MCF 10A (cell line): ENCODE data around the gene ANKFY1. TPM values are rescaled to one million over a fixed set of nuclear protein-coding genes. Genes with fewer than 3 reads are reported as not detected.

Source experiments
- BruUV-seq: library from RNA; stranded (reverse); fragments of 400-500 nt; replicated peaks from 2 replicates; lab custom pipeline; 2021; lab: Mats Ljungman, UMichigan
- CTCF ChIA-PET: fragments of 300-600 bp; sonication (Branson Sonifier 250); formaldehyde crosslinking; extraction: SDS; loops from one replicate; lab custom pipeline; 2021; ENCODE audit warnings: antibody characterized with exemption, inconsistent platforms; lab: Yijun Ruan, JAX
- POLR2A ChIA-PET: fragments of 300-600, 350-650 bp; sonication (Branson Sonifier 250); formaldehyde crosslinking; extraction: SDS; loops from one replicate; lab custom pipeline; 2020; ENCODE audit warnings: antibody characterized with exemption, inconsistent platforms; lab: Yijun Ruan, JAX
- DNase-seq: peaks from one replicate; pipeline ENCODE4 v3.0.0-alpha.2; 2018; ENCODE audit not compliant: unreplicated experiment
- H3K27ac Mint-ChIP-seq: one replicate; pipeline ENCODE4 v1.8.0; 2022; ENCODE audit warnings: mild to moderate bottlenecking, low read depth, mixed read lengths; ENCODE audit not compliant: unreplicated experiment
- H3K27me3 Mint-ChIP-seq: one replicate; pipeline ENCODE4 v1.8.0; 2022; ENCODE audit warnings: mixed read lengths; ENCODE audit not compliant: insufficient read depth, unreplicated experiment
- H3K36me3 Mint-ChIP-seq: one replicate; pipeline ENCODE4 v1.8.0; 2022; ENCODE audit warnings: mild to moderate bottlenecking, moderate library complexity, mixed read lengths; ENCODE audit not compliant: insufficient read depth, unreplicated experiment
- H3K4me1 Mint-ChIP-seq: one replicate; pipeline ENCODE4 v1.8.0; 2022; ENCODE audit warnings: mixed read lengths; ENCODE audit not compliant: insufficient read depth, unreplicated experiment
- H3K4me3 Mint-ChIP-seq: one replicate; pipeline ENCODE4 v1.8.0; 2022; ENCODE audit warnings: mild to moderate bottlenecking, moderate library complexity, mixed read lengths; ENCODE audit not compliant: unreplicated experiment
- H3K9me3 Mint-ChIP-seq: one replicate; pipeline ENCODE4 v1.8.0; 2022; ENCODE audit warnings: mixed read lengths; ENCODE audit not compliant: unreplicated experiment
- CTCF ChIP-seq: fragments of 200-600 bp; IDR thresholded peaks from one replicate; pipeline ENCODE4 v1.8.0; 2022; ENCODE audit warnings: antibody characterized with exemption, mild to moderate bottlenecking; ENCODE audit not compliant: unreplicated experiment
- intact Hi-C: fragments of 100-400 bp; cut with micrococcal nuclease; formaldehyde crosslinking; loops from 2 replicates; pipeline ENCODE4 v1.14.1; 2022
- total RNA-seq: library from RNA; stranded (reverse); gene quantifications from 2 replicates; pipeline ENCODE4 v1.2.3, GENCODE V29; 2022

Gene ANKFY1
- total RNA-seq, 1 experiment from 2014 or later = 34.9 TPM

GRCh38 chr17:4233668-4234258 is 30.0 kb downstream of the ANKFY1 start:
- H3K27me3 Mint-ChIP-seq = no peaks in the 10 kb centered on the region
- no TSS peak for BruUV-seq
- no peak for DNase-seq
- no peak for TF ChIP-seq CTCF
- H3K9me3 Mint-ChIP-seq = no peaks in the 10 kb centered on the region
- POLR2A ChIA-PET = interaction anchor here (1.2 to 2.9 kb wide), 5 partner anchors 10 to 133 kb away, joined by 3 to 19 read pairs (median 7); partner anchors contain the start of genes ANKFY1 and UBE2G1
- CTCF ChIA-PET = interaction anchor here (1.2 to 1.7 kb wide), 2 partner anchors 14 to 18 kb away, joined by 6 to 7 read pairs; no protein-coding TSS in a partner anchor
- H3K27ac Mint-ChIP-seq = peak overlapping the region; percentile 58
- H3K36me3 Mint-ChIP-seq = peaks cover 51% of the 10 kb centered on the region
- no peak overlapping the region for H3K4me3 Mint-ChIP-seq
- intact Hi-C loops = no loop called here
- H3K4me1 Mint-ChIP-seq = peaks cover 32% of the 10 kb centered on the region

GRCh38 chr17:4232168-4232813 is 31.5 kb downstream of the ANKFY1 start:
- H3K36me3 Mint-ChIP-seq = peaks cover 50% of the 10 kb centered on the region
- POLR2A ChIA-PET = interaction anchor here (0.6 to 2.9 kb wide), 9 partner anchors 8 to 132 kb away, joined by 3 to 19 read pairs (median 4); partner anchors contain the start of gene ANKFY1
- H3K4me3 Mint-ChIP-seq = no peak overlapping the region
- no peak for TF ChIP-seq CTCF
- CTCF ChIA-PET = interaction anchor here (0.6 to 1.0 kb wide), 3 partner anchors 10 to 17 kb away, joined by 4 to 6 read pairs (median 4); no protein-coding TSS in a partner anchor
- peaks cover 32% of the 10 kb centered on the region for H3K4me1 Mint-ChIP-seq
- peak; percentile 47 for DNase-seq
- H3K27me3 Mint-ChIP-seq = no peaks in the 10 kb centered on the region
- H3K9me3 Mint-ChIP-seq = no peaks in the 10 kb centered on the region
- intact Hi-C loops = no loop called here
- peak overlapping the region; percentile 78 for H3K27ac Mint-ChIP-seq
- BruUV-seq = no TSS peak

DNA sequence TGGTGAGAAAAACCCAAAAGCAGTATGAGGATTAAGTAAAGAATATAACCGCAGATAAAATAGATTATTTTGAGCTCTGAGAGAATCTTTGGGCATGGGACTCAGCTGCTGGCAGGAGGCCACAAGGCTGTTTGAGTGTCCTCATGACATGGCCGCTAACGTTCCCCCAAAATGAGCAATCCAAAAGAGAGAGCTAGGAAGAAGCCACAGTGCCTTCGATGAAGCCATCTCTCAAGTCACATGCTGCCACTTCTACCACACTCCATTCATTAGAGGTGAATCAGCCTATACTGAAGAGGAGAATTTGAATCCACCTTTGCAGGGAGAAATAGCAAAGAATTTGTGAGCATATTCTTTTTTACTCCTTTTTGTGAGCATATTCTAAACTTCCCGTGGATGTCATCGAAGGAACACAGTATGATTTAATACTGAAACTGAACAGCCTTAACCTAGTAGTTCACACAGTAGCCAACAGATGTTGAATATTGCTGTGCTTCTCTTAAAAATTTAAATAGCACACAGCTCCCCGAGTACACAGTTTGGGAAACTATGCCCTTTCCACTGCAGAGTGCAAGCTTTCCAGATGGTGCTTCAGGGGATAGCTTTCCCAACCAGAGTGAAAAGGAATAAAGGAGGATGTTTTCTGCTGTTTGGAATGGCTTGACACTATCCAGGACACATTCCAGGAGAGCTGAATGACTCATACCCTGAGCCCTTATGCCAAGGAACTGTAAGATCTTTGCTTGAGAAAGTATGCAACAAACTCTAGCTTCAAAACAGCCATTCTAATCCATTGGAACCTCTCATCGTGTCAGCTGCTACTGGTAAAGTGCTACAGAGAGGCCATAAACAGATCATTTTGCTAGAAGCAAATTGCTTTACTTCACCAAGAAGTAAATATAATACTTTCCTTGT is 33.9 kb downstream of the ANKFY1 start:
- CTCF ChIA-PET = interaction anchor here (0.6 to 1.9 kb wide), 12 partner anchors 10 to 75 kb away, joined by 3 to 10 read pairs (median 4); no protein-coding TSS in a partner anchor
- intact Hi-C loops = no loop called here
- peak; percentile 90 for DNase-seq
- peaks cover 32% of the 10 kb centered on the region for H3K4me1 Mint-ChIP-seq
- H3K27ac Mint-ChIP-seq = peak overlapping the region; percentile 64
- H3K4me3 Mint-ChIP-seq = peak overlapping the region; percentile 63
- no peaks in the 10 kb centered on the region for H3K27me3 Mint-ChIP-seq
- H3K9me3 Mint-ChIP-seq = no peaks in the 10 kb centered on the region
- POLR2A ChIA-PET = interaction anchor here (0.5 to 2.6 kb wide), 18 partner anchors 10 to 471 kb away, joined by 3 to 52 read pairs (median 4); partner anchors contain the start of genes ANKFY1, CYB5D2, MYBBP1A and ZZEF1
- TF ChIP-seq CTCF = no peak
- BruUV-seq = no TSS peak
- H3K36me3 Mint-ChIP-seq = peaks cover 44% of the 10 kb centered on the region
